Neuron (in vitro differentiated cells): ENCODE results near the gene USP34.

Experiments
- H2AFZ ChIP-seq: one replicate; pipeline ENCODE4 v1.6.1; 2013; ENCODE audit warnings: low read depth, mild to moderate bottlenecking, inconsistent platforms, low read length, moderate library complexity
- H3K27me3 ChIP-seq: one replicate; pipeline ENCODE4 v1.6.1; 2013; ENCODE audit warnings: low read length; ENCODE audit not compliant: insufficient read depth
- H3K36me3 ChIP-seq: one replicate; pipeline ENCODE4 v1.6.1; 2013; ENCODE audit warnings: low read length; ENCODE audit not compliant: insufficient read depth
- H3K4me1 ChIP-seq: one replicate; pipeline ENCODE4 v1.6.1; 2013; ENCODE audit warnings: low read length; ENCODE audit not compliant: insufficient read depth
- H3K4me3 ChIP-seq: 2 replicates; pipeline ENCODE4 v1.5.1; 2013; ENCODE audit warnings: mild to moderate bottlenecking, low read length, moderate library complexity
- H3K9me3 ChIP-seq: one replicate; pipeline ENCODE4 v1.6.1; 2013; ENCODE audit warnings: low read length

The USP34 gene

GRCh38 chr2:61181382-61182058 lies 289.4 kb downstream of the USP34 start:
- H3K9me3 ChIP-seq, result no peaks in the 10 kb centered on the region
- H3K27me3 ChIP-seq, result no peaks in the 10 kb centered on the region
- peaks cover 20% of the 10 kb centered on the region for H3K4me1 ChIP-seq
- peaks cover 65% of the 10 kb centered on the region for H3K36me3 ChIP-seq
- no peak overlapping the region for H2AFZ ChIP-seq
- H3K4me3 ChIP-seq, result no peak overlapping the region

- H3K36me3 ChIP-seq, result peaks cover 57% of the 10 kb centered on the region
- no peaks in the 10 kb centered on the region for H3K27me3 ChIP-seq
- H2AFZ ChIP-seq, result no peak overlapping the region
- H3K4me1 ChIP-seq, result peaks cover 23% of the 10 kb centered on the region
- H3K4me3 ChIP-seq, result no peak overlapping the region
- no peaks in the 10 kb centered on the region for H3K9me3 ChIP-seq
These were observed 290.2 kb downstream of the USP34 start for GRCh38 chr2:61180686-61181085.

GRCh38 chr2:61179701-61180639 lies 290.9 kb downstream of the USP34 start:
- Histone ChIP-seq H3K4me1 (peaks cover 18% of the 10 kb centered on the region), H2AFZ (no peak overlapping the region), H3K9me3 (no peaks in the 10 kb centered on the region), H3K36me3 (peaks cover 50% of the 10 kb centered on the region), H3K27me3 (no peaks in the 10 kb centered on the region), H3K4me3 (no peak overlapping the region)

- Histone ChIP-seq H3K9me3 (no peaks in the 10 kb centered on the region), H3K36me3 (peaks cover 39% of the 10 kb centered on the region), H3K27me3 (no peaks in the 10 kb centered on the region), H2AFZ (no peak overlapping the region), H3K4me1 (peaks cover 18% of the 10 kb centered on the region), H3K4me3 (no peak overlapping the region)
These were observed 292.0 kb downstream of the USP34 start for GRCh38 chr2:61178603-61179545.

GRCh38 chr2:61177727-61178549 lies 292.9 kb downstream of the USP34 start:
- Histone ChIP-seq H3K9me3 (no peaks in the 10 kb centered on the region), H2AFZ (peak overlapping the region; percentile 64), H3K4me1 (peaks cover 18% of the 10 kb centered on the region), H3K27me3 (no peaks in the 10 kb centered on the region), H3K36me3 (peaks cover 30% of the 10 kb centered on the region), H3K4me3 (peak overlapping the region; percentile 77)

- H3K9me3 ChIP-seq, result no peaks in the 10 kb centered on the region
- H3K27me3 ChIP-seq, result no peaks in the 10 kb centered on the region
- peak overlapping the region; percentile 77 for H3K4me3 ChIP-seq
- H3K4me1 ChIP-seq, result peaks cover 18% of the 10 kb centered on the region
- H3K36me3 ChIP-seq, result peaks cover 23% of the 10 kb centered on the region
- peak overlapping the region; percentile 75 for H2AFZ ChIP-seq
These were observed 293.8 kb downstream of the USP34 start for GRCh38 chr2:61176755-61177726.

- no peaks in the 10 kb centered on the region for H3K27me3 ChIP-seq
- peaks cover 18% of the 10 kb centered on the region for H3K4me1 ChIP-seq
- H2AFZ ChIP-seq, result no peak overlapping the region
- H3K36me3 ChIP-seq, result peaks cover 4% of the 10 kb centered on the region
- no peaks in the 10 kb centered on the region for H3K9me3 ChIP-seq
- no peak overlapping the region for H3K4me3 ChIP-seq
These were observed 295.9 kb downstream of the USP34 start for GRCh38 chr2:61175036-61175435.

GRCh38 chr2:61173116-61173515 lies 297.8 kb downstream of the USP34 start:
- no peaks in the 10 kb centered on the region for H3K27me3 ChIP-seq
- H3K4me1 ChIP-seq, result peaks cover 5% of the 10 kb centered on the region
- no peaks in the 10 kb centered on the region for H3K9me3 ChIP-seq
- no peak overlapping the region for H3K4me3 ChIP-seq
- no peak overlapping the region for H2AFZ ChIP-seq
- H3K36me3 ChIP-seq, result no peaks in the 10 kb centered on the region

- Histone ChIP-seq H3K4me3 (no peak overlapping the region), H3K4me1 (peaks cover 4% of the 10 kb centered on the region), H3K9me3 (no peaks in the 10 kb centered on the region), H2AFZ (no peak overlapping the region), H3K27me3 (no peaks in the 10 kb centered on the region), H3K36me3 (no peaks in the 10 kb centered on the region)
These were observed 298.2 kb downstream of the USP34 start for GRCh38 chr2:61172671-61173070.

- Histone ChIP-seq H2AFZ (no peak overlapping the region), H3K4me3 (no peak overlapping the region), H3K4me1 (no peaks in the 10 kb centered on the region), H3K27me3 (no peaks in the 10 kb centered on the region), H3K36me3 (peaks cover 28% of the 10 kb centered on the region), H3K9me3 (no peaks in the 10 kb centered on the region)
These were observed 303.3 kb downstream of the USP34 start for GRCh38 chr2:61167579-61167978.

GRCh38 chr2:61165946-61166345 lies 304.9 kb downstream of the USP34 start:
- Histone ChIP-seq H2AFZ (no peak overlapping the region), H3K27me3 (no peaks in the 10 kb centered on the region), H3K4me3 (no peak overlapping the region), H3K9me3 (no peaks in the 10 kb centered on the region), H3K36me3 (peaks cover 28% of the 10 kb centered on the region), H3K4me1 (no peaks in the 10 kb centered on the region)
